Measurements from ENCODE around the gene CPED1. TPM values are rescaled to one million over a fixed set of nuclear protein-coding genes. Genes with fewer than 3 reads are reported as not detected.

The CPED1 gene
- total RNA-seq, 2 experiments from 2014 or later, result not detected

DNA sequence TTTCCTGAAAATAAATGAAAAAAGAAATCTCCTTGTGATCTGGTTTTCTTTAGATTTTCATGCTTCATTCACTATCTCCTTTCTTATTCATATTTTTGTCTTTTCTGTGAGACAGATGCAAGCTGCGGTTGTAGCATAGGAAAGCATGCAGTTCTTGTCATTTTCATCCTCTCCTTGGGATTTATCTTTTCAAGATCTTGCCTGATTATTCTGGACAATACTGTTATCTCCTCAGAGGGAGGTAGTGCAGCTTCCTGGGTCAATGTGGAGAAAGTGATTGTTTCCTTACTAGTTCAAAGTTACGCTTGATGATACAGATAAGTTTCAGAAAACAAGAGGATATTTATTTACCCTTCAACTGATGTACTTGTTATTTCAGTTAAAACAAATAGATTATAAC, 114.6 kb downstream of the CPED1 start:
- intact Hi-C loops (cut with micrococcal nuclease; ENCODE audit: unreplicated experiment), result no loop called here
- Histone ChIP-seq H3K4me3 (ENCODE audit: low read depth, low read length, poor library complexity, severe bottlenecking) (no peak overlapping the region), H4K20me1 (ENCODE audit: insufficient read depth, low read length) (no peaks in the 10 kb centered on the region), H3K9me2 (ENCODE audit: insufficient read depth, low read length) (no peaks in the 10 kb centered on the region), H2AFZ (ENCODE audit: low read length) (no peak overlapping the region), H3K9me3 (ENCODE audit: low read length) (no peaks in the 10 kb centered on the region), H3K27ac (ENCODE audit: low read depth, low read length, poor library complexity, severe bottlenecking) (no peak overlapping the region), H3K36me3 (ENCODE audit: insufficient read depth, low read length) (no peaks in the 10 kb centered on the region), H3K4me2 (ENCODE audit: low read length) (no peak overlapping the region), H3K4me1 (ENCODE audit: insufficient read depth, low read length, poor library complexity, severe bottlenecking) (no peaks in the 10 kb centered on the region), H3K79me2 (ENCODE audit: insufficient read depth, low read depth, low read length) (no peaks in the 10 kb centered on the region)
- no peak for DNase-seq (ENCODE audit: low spot score)
- CTCF ChIA-PET (ENCODE audit: unreplicated experiment), result no interaction called here
- TF ChIP-seq, protein P1, sequence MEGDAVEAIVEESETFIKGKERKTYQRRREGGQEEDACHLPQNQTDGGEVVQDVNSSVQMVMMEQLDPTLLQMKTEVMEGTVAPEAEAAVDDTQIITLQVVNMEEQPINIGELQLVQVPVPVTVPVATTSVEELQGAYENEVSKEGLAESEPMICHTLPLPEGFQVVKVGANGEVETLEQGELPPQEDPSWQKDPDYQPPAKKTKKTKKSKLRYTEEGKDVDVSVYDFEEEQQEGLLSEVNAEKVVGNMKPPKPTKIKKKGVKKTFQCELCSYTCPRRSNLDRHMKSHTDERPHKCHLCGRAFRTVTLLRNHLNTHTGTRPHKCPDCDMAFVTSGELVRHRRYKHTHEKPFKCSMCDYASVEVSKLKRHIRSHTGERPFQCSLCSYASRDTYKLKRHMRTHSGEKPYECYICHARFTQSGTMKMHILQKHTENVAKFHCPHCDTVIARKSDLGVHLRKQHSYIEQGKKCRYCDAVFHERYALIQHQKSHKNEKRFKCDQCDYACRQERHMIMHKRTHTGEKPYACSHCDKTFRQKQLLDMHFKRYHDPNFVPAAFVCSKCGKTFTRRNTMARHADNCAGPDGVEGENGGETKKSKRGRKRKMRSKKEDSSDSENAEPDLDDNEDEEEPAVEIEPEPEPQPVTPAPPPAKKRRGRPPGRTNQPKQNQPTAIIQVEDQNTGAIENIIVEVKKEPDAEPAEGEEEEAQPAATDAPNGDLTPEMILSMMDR (conservative IDR thresholded peaks at IDR 0.05; ENCODE audit: low read length), result no peak
- TF ChIP-seq EZH2phosphoT487 (IDR thresholded peaks at IDR 0.05; ENCODE audit: borderline replicate concordance, low read depth, low read length), result no peak
- BruUV-seq (replicated peaks), result no TSS peak
- POLR2A ChIA-PET, result interaction anchor here (0.5 kb wide), 1 partner anchor 895 kb away, joined by 3 read pairs; no protein-coding TSS in a partner anchor

DNA sequence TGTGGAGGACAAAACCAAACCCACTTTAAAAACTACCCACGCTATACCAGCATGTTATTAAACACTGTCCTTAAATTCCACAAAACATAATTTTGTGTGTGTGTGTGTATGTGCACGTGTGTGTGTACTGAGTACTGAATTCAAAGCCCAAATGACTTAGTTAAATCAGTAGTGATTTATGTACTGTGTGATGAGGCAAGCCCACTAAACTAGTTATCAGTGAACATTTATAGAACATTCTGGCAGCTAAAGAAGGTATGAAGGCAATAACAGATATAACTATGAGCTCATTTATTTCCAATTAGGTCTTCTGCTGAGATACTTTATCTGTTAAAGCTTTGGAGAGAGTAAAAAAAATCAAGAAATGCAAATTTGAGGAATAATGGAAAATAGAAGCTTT, 115.1 kb downstream of the CPED1 start:
- no peak for DNase-seq (ENCODE audit: low spot score)
- intact Hi-C loops (cut with micrococcal nuclease; ENCODE audit: unreplicated experiment), result no loop called here
- Histone ChIP-seq H3K9me2 (ENCODE audit: insufficient read depth, low read length) (no peaks in the 10 kb centered on the region), H3K36me3 (ENCODE audit: insufficient read depth, low read length) (no peaks in the 10 kb centered on the region), H3K4me3 (ENCODE audit: low read depth, low read length, poor library complexity, severe bottlenecking) (no peak overlapping the region), H3K27ac (ENCODE audit: low read depth, low read length, poor library complexity, severe bottlenecking) (no peak overlapping the region), H3K4me1 (ENCODE audit: insufficient read depth, low read length, poor library complexity, severe bottlenecking) (no peaks in the 10 kb centered on the region), H3K9me3 (ENCODE audit: low read length) (no peaks in the 10 kb centered on the region), H4K20me1 (ENCODE audit: insufficient read depth, low read length) (no peaks in the 10 kb centered on the region), H3K4me2 (ENCODE audit: low read length) (no peak overlapping the region), H3K79me2 (ENCODE audit: insufficient read depth, low read depth, low read length) (no peaks in the 10 kb centered on the region), H2AFZ (ENCODE audit: low read length) (no peak overlapping the region)
- no TSS peak for BruUV-seq (replicated peaks)
- POLR2A ChIA-PET, result interaction anchor here (0.9 to 1.0 kb wide), 2 partner anchors 16 to 112 kb away, joined by 3 read pairs; no protein-coding TSS in a partner anchor
- CTCF ChIA-PET (ENCODE audit: unreplicated experiment), result no interaction called here
- no peak for TF ChIP-seq EZH2phosphoT487 (IDR thresholded peaks at IDR 0.05; ENCODE audit: borderline replicate concordance, low read depth, low read length)
- TF ChIP-seq, protein P1 (conservative IDR thresholded peaks at IDR 0.05; ENCODE audit: low read length), result no peak

DNA sequence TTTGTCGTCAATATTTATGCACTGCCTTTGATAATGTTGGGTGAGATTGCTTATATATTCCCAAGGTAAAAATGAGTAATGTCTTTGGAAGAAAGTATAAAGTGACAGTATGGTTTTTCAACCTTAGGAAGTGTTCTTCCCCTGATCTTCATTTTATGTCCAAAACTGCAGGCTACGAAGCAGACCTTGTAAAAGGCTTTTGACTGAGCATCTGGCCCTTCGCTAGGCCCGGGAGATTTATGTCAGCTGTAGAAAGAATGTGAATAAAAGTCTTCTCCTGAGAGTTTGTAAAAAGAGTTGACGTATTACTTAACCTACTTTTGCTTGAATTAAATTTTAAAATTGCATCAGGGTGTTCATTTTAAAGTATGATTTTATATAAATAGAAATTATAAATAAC, 116.8 kb downstream of the CPED1 start:
- Histone ChIP-seq H4K20me1 (ENCODE audit: insufficient read depth, low read length) (no peaks in the 10 kb centered on the region), H3K79me2 (ENCODE audit: insufficient read depth, low read depth, low read length) (no peaks in the 10 kb centered on the region), H3K4me2 (ENCODE audit: low read length) (no peak overlapping the region), H3K9me2 (ENCODE audit: insufficient read depth, low read length) (no peaks in the 10 kb centered on the region), H3K4me3 (ENCODE audit: low read depth, low read length, poor library complexity, severe bottlenecking) (no peak overlapping the region), H3K36me3 (ENCODE audit: insufficient read depth, low read length) (no peaks in the 10 kb centered on the region), H3K4me1 (ENCODE audit: insufficient read depth, low read length, poor library complexity, severe bottlenecking) (no peaks in the 10 kb centered on the region), H3K27ac (ENCODE audit: low read depth, low read length, poor library complexity, severe bottlenecking) (no peak overlapping the region), H2AFZ (ENCODE audit: low read length) (no peak overlapping the region), H3K9me3 (ENCODE audit: low read length) (no peaks in the 10 kb centered on the region)
- DNase-seq (ENCODE audit: low spot score), result no peak
- no TSS peak for BruUV-seq (replicated peaks)
- no peak for TF ChIP-seq EZH2phosphoT487 (IDR thresholded peaks at IDR 0.05; ENCODE audit: borderline replicate concordance, low read depth, low read length)
- TF ChIP-seq, protein P1 (conservative IDR thresholded peaks at IDR 0.05; ENCODE audit: low read length), result no peak
- ChIA-PET CTCF (ENCODE audit: unreplicated experiment) (no interaction called here), POLR2A (interaction anchor here (0.7 kb wide), 1 partner anchor 125 kb away, joined by 4 read pairs; no protein-coding TSS in a partner anchor)
- intact Hi-C loops (cut with micrococcal nuclease; ENCODE audit: unreplicated experiment), result loop anchor here (5.0 kb wide), 1 partner anchor 313 kb away; no protein-coding TSS in a partner anchor

Data from OCI-LY7 (cell line).